HEK293T (cell line): Measurements from ENCODE around the gene XRCC5.
"Not testable (repeated sequence)": the region's sequence is repeated elsewhere in the genome, so short reads cannot be mapped to it uniquely, and the experiment has no call there.

ENCODE experiments used
- CTCF ChIA-PET: fragments of 350-600 bp; formaldehyde crosslinking; extraction: SDS; loops from one replicate; lab custom pipeline; 2021; ENCODE audit warnings: antibody characterized with exemption, inconsistent platforms; lab: Yijun Ruan, JAX
- POLR2A ChIA-PET: fragments of 350-600 bp; formaldehyde crosslinking; extraction: SDS; loops from one replicate; lab custom pipeline; 2020; ENCODE audit warnings: antibody characterized with exemption, inconsistent platforms; lab: Yijun Ruan, JAX
- DNase-seq: peaks from one replicate; pipeline ENCODE4 v3.0.0; 2012; ENCODE audit warnings: mixed read lengths; ENCODE audit errors: extremely low spot score
- ARNT ChIP-seq: fragments of 450-650 bp; IDR thresholded peaks from 2 replicates; pipeline ENCODE4 v1.6.1; 2017; ENCODE audit warnings: mild to moderate bottlenecking
- BHLHE40 ChIP-seq: fragments of 450-650 bp; IDR thresholded peaks from 2 replicates; pipeline ENCODE4 v1.6.1; 2016; ENCODE audit warnings: mild to moderate bottlenecking, moderate library complexity, borderline replicate concordance
- CTBP1 ChIP-seq: fragments of 450-650 bp; IDR thresholded peaks from 2 replicates; pipeline ENCODE4 v1.6.1; 2016; ENCODE audit warnings: borderline replicate concordance
- ELF4 ChIP-seq: fragments of 450-650 bp; IDR thresholded peaks from 2 replicates; pipeline ENCODE4 v1.6.1; 2017; ENCODE audit warnings: antibody characterized with exemption
- FOXA1 ChIP-seq: fragments of 450-650 bp; IDR thresholded peaks from 2 replicates; pipeline ENCODE4 v1.6.1; 2016; ENCODE audit warnings: mild to moderate bottlenecking
- FOXK2 ChIP-seq: fragments of 450-650 bp; IDR thresholded peaks from 2 replicates; pipeline ENCODE4 v1.6.1; 2016; ENCODE audit warnings: mild to moderate bottlenecking
- FOXM1 ChIP-seq: fragments of 450-650 bp; IDR thresholded peaks from 2 replicates; pipeline ENCODE4 v1.6.1; 2017; ENCODE audit warnings: mild to moderate bottlenecking, borderline replicate concordance
- HDGF ChIP-seq: fragments of 450-650 bp; IDR thresholded peaks from 2 replicates; pipeline ENCODE4 v1.6.1; 2017; ENCODE audit warnings: antibody characterized with exemption, borderline replicate concordance
- L3MBTL2 ChIP-seq: fragments of 450-650 bp; conservative IDR thresholded peaks from 2 replicates; pipeline ENCODE4 v1.6.1; 2016; ENCODE audit warnings: mild to moderate bottlenecking
- LEF1 ChIP-seq: fragments of 450-650 bp; IDR thresholded peaks from 2 replicates; pipeline ENCODE4 v1.6.1; 2017; ENCODE audit warnings: mild to moderate bottlenecking, borderline replicate concordance
- NFRKB ChIP-seq: fragments of 450-650 bp; IDR thresholded peaks from 2 replicates; pipeline ENCODE4 v1.6.1; 2016; ENCODE audit warnings: mild to moderate bottlenecking, moderate library complexity
- PKNOX1 ChIP-seq: fragments of 450-650 bp; IDR thresholded peaks from 2 replicates; pipeline ENCODE4 v1.6.1; 2016
- SP1 ChIP-seq: fragments of 450-650 bp; IDR thresholded peaks from 2 replicates; pipeline ENCODE4 v1.6.1; 2017
- SUZ12 ChIP-seq: fragments of 450-650 bp; IDR thresholded peaks from 2 replicates; pipeline ENCODE4 v1.6.1; 2016; ENCODE audit warnings: mild to moderate bottlenecking
- TARDBP ChIP-seq: fragments of 450-650 bp; IDR thresholded peaks from 2 replicates; pipeline ENCODE4 v1.6.1; 2016
- ZNF384 ChIP-seq: fragments of 450-650 bp; IDR thresholded peaks from 2 replicates; pipeline ENCODE4 v1.6.1; 2016

Gene XRCC5

GRCh38 chr2:216132585-216132984 lies 23.4 kb downstream of the XRCC5 start:
- ChIA-PET POLR2A (no interaction called here), CTCF (no interaction called here)
- TF ChIP-seq NFRKB (no peak), L3MBTL2 (no peak), SP1 (no peak)
- DNase-seq: no peak

GRCh38 chr2:216133397-216133796 lies 24.2 kb downstream of the XRCC5 start:
- no peak for TF ChIP-seq SUZ12
- TF ChIP-seq BHLHE40: no peak
- TF ChIP-seq LEF1: no peak
- no peak for TF ChIP-seq ELF4
- TF ChIP-seq L3MBTL2: no peak
- TF ChIP-seq FOXA1: no peak
- no peak for TF ChIP-seq CTBP1
- no peak for TF ChIP-seq NFRKB
- TF ChIP-seq HDGF: no peak
- no peak for TF ChIP-seq ZNF384
- no peak for TF ChIP-seq PKNOX1
- TF ChIP-seq SP1: no peak
- no peak for TF ChIP-seq FOXM1
- TF ChIP-seq FOXK2: no peak
- TF ChIP-seq TARDBP: no peak
- TF ChIP-seq ARNT: no peak
- DNase-seq: no peak
- ChIA-PET POLR2A (no interaction called here), CTCF (no interaction called here)

GRCh38 chr2:216134958-216135541 lies 25.9 kb downstream of the XRCC5 start:
- ChIA-PET POLR2A (no interaction called here), CTCF (no interaction called here)
- DNase-seq: no peak
- TF ChIP-seq L3MBTL2 (no peak), ARNT (no peak), PKNOX1 (no peak), CTBP1 (no peak), SP1 (no peak), SUZ12 (no peak), NFRKB (no peak), ELF4 (no peak), ZNF384 (no peak), HDGF (no peak), TARDBP (no peak), LEF1 (no peak), FOXM1 (no peak), FOXA1 (no peak), FOXK2 (no peak), BHLHE40 (no peak)

- ChIA-PET CTCF (no interaction called here), POLR2A (no interaction called here)
- no peak for TF ChIP-seq FOXA1
- no peak for TF ChIP-seq SUZ12
- no peak for TF ChIP-seq L3MBTL2
- no peak for TF ChIP-seq ARNT
- TF ChIP-seq LEF1: no peak
Measured at GRCh38 chr2:216139884-216140283, 30.7 kb downstream of the XRCC5 start.

GRCh38 chr2:216141516-216141915 lies 32.4 kb downstream of the XRCC5 start:
- DNase-seq, CTCF ChIA-PET, POLR2A ChIA-PET: not testable (repeated sequence)

More at GRCh38 chr2:216139884-216140283, 30.7 kb downstream of the XRCC5 start:
- DNase-seq: peak; percentile 22

- no peak for TF ChIP-seq FOXM1
- TF ChIP-seq ARNT: no peak
- ChIA-PET POLR2A (no interaction called here), CTCF (interaction anchor here (1.5 kb wide), 1 partner anchor 12 kb away, joined by 4 read pairs; no protein-coding TSS in a partner anchor)
- DNase-seq: no peak
Measured at GRCh38 chr2:216142540-216142939, 33.4 kb downstream of the XRCC5 start.

- no peak for TF ChIP-seq TARDBP
- TF ChIP-seq ZNF384: no peak
- TF ChIP-seq FOXA1: no peak
- ChIA-PET CTCF (no interaction called here), POLR2A (no interaction called here)
- DNase-seq: no peak
Measured at GRCh38 chr2:216144372-216144771, 35.2 kb downstream of the XRCC5 start.

GRCh38 chr2:216144857-216145256 lies 35.7 kb downstream of the XRCC5 start:
- ChIA-PET CTCF (interaction anchor here (1.8 kb wide), 1 partner anchor 30 kb away, joined by 7 read pairs; no protein-coding TSS in a partner anchor), POLR2A (no interaction called here)
- no peak for DNase-seq
- no peak for TF ChIP-seq FOXM1
